GM12878 (cell line): ENCODE data around the gene MAD2L2. TPM values are rescaled to one million over a fixed set of nuclear protein-coding genes. Genes with fewer than 3 reads are reported as not detected.

Experiments
- ATAC-seq: fragments of 200-7000 bp; cut with Tn5 transposase; 3 replicates; pipeline ENCODE4 v1.9.1; 2020; ENCODE audit warnings: mild to moderate bottlenecking, moderate library complexity
- BruUV-seq: library from RNA; stranded (reverse); fragments of 400-500 nt; replicated peaks from 2 replicates; lab custom pipeline; 2021; lab: Mats Ljungman, UMichigan
- CTCF ChIA-PET: fragments of 300-600 bp; sonication (Branson Sonifier 250); formaldehyde crosslinking; extraction: SDS; loops from one replicate; lab custom pipeline; 2021; ENCODE audit warnings: inconsistent platforms; lab: Yijun Ruan, JAX
- POLR2A ChIA-PET: fragments of 350-600 bp; formaldehyde crosslinking; extraction: SDS; loops from one replicate; lab custom pipeline; 2021; ENCODE audit warnings: inconsistent platforms; lab: Charles Lee
- RAD21 ChIA-PET: fragments of 300-600 bp; sonication (Branson Sonifier 250); formaldehyde crosslinking; loops from one replicate; lab custom pipeline; 2023; ENCODE audit warnings: antibody characterized with exemption; ENCODE audit not compliant: unreplicated experiment; lab: Charles Lee
- SMC1A ChIA-PET: fragments of 300-600 bp; sonication (Branson Sonifier 250); formaldehyde crosslinking; loops from one replicate; lab custom pipeline; 2023; ENCODE audit not compliant: unreplicated experiment, uncharacterized antibody; lab: Charles Lee
- DNase-seq: peaks from one replicate; pipeline ENCODE4 v3.0.0-alpha.2; 2011; ENCODE audit warnings: low read depth, low spot score
- FAIRE-seq: peaks from 3 replicates; lab custom pipeline; 2011; peaks lifted over from hg19 to GRCh38; lab: Jason Lieb, UNC
- H2AFZ ChIP-seq: 2 replicates; pipeline ENCODE4 v1.6.0; 2011; ENCODE audit warnings: low read depth, low read length, control low read depth; ENCODE audit not compliant: control insufficient read depth
- H3K27ac ChIP-seq: 2 replicates; pipeline ENCODE4 v1.5.1; 2011; ENCODE audit warnings: control low read depth; ENCODE audit not compliant: control insufficient read depth, insufficient read depth
- H3K27me3 ChIP-seq, 2 experiments: replicated peaks in 1 of 2; 2 replicates each; pipeline versions ENCODE4 v1.6.0 to v1.6.1; 2011; ENCODE audit warnings: low read length in 1 of 2; ENCODE audit not compliant: control insufficient read depth in 2 of 2, insufficient read depth in 2 of 2
- H3K36me3 ChIP-seq, 2 experiments: 2 replicates each; pipeline ENCODE4 v1.5.1; 2011; ENCODE audit warnings: low read length in 1 of 2; ENCODE audit not compliant: control insufficient read depth in 2 of 2, insufficient read depth in 2 of 2
- H3K4me1 ChIP-seq: 2 replicates; pipeline ENCODE4 v1.6.1; 2011; ENCODE audit warnings: mild to moderate bottlenecking, low read length, moderate library complexity, mixed read lengths; ENCODE audit not compliant: control insufficient read depth, insufficient read depth
- H3K4me2 ChIP-seq: 2 replicates; pipeline ENCODE4 v1.6.0; 2011; ENCODE audit warnings: control low read depth; ENCODE audit not compliant: control insufficient read depth, insufficient read depth
- H3K4me3 ChIP-seq: fragments of 200-600 bp; sonication (generic); 2 replicates; pipeline ENCODE4 v1.5.1; 2016
- H3K79me2 ChIP-seq: 2 replicates; pipeline ENCODE4 v1.6.0; 2011; ENCODE audit warnings: low read length; ENCODE audit not compliant: control insufficient read depth, insufficient read depth
- H3K9ac ChIP-seq: 2 replicates; pipeline ENCODE4 v1.8.0; 2011; ENCODE audit warnings: low read length, control low read depth, mixed read lengths; ENCODE audit not compliant: control insufficient read depth, insufficient read depth
- H3K9me3 ChIP-seq: replicated peaks from 3 replicates; pipeline ENCODE4 v1.5.1; 2011; ENCODE audit warnings: mild to moderate bottlenecking, low read length; ENCODE audit not compliant: control insufficient read depth, insufficient read depth
- H4K20me1 ChIP-seq: 2 replicates; pipeline ENCODE4 v1.6.0; 2011; ENCODE audit not compliant: control insufficient read depth, insufficient read depth
- NFYA ChIP-seq: IDR thresholded peaks from 2 replicates; pipeline ENCODE4 v1.6.1; 2011; ENCODE audit warnings: low read depth, mild to moderate bottlenecking, low read length, improper control_type of control experiment, borderline replicate concordance
- POLR2A ChIP-seq: IDR thresholded peaks from 2 replicates; pipeline ENCODE4 v1.6.1; 2011; ENCODE audit warnings: low read depth, mild to moderate bottlenecking, low read length
- WGBS: methylation state at CpG from one replicate; pipeline ENCODE4 v1.1.6; 2016; ENCODE audit warnings: low lambda C conversion rate; ENCODE audit not compliant: insufficient replicate concordance, insufficient coverage; ENCODE audit errors: missing lambda C conversion rate; 5-methylcytosine and 5-hydroxymethylcytosine counted together
- in situ Hi-C: fragments of 300-500 bp; cut with MboI; formaldehyde crosslinking; loops from 9 replicates; pipeline ENCODE4 v1.14.3; 2018; ENCODE audit warnings: mixed read lengths
- intact Hi-C: fragments of 100-400 bp; cut with micrococcal nuclease; formaldehyde crosslinking; loops from one replicate; pipeline ENCODE4 v1.14.2; 2022; ENCODE audit not compliant: unreplicated experiment
- polyA plus RNA-seq, 11 experiments: library from polyadenylated mRNA; depleted of rRNA in 4 of 11; unstranded in 6 of 11; stranded (reverse) in 5 of 11; fragments of >200 nt; fragmentation: Nextera tagmentation in 4 of 11; fragmentation: Illumina TruSeq in 1 of 11; extraction: Ambion mirVana in 4 of 11; extraction: Trizol in 1 of 11; gene quantifications; 1 replicate in 1 of 11; 2 replicates in 10 of 11; pipeline versions ENCODE4 v1.2.1 to v1.2.3, GENCODE V29; 2011 to 2016; ENCODE audit warnings: inconsistent platforms in 2 of 11, missing spikeins in 2 of 11, low read depth in 1 of 11
- total RNA-seq, 4 experiments: library from RNA; depleted of rRNA in 3 of 4; stranded (reverse); fragments of >200 nt in 3 of 4; fragmentation: Illumina TruSeq in 1 of 4; extraction: Trizol in 1 of 4; gene quantifications; 2 replicates each; pipeline versions ENCODE4 v1.2.1 to v1.2.3, GENCODE V29; 2013 to 2021
- TF ChIP-seq, protein P1 (sequence below), 3 experiments: IDR thresholded peaks in 2 of 3; conservative IDR thresholded peaks in 1 of 3; 2 replicates each; pipeline ENCODE4 v1.5.1; 2011; ENCODE audit warnings: low read depth in 3 of 3, low read length in 3 of 3, mild to moderate bottlenecking in 3 of 3, control low read depth in 2 of 3, moderate library complexity in 2 of 3, inconsistent platforms in 1 of 3, mixed read lengths in 1 of 3; ENCODE audit not compliant: control insufficient read depth in 2 of 3, insufficient read depth in 1 of 3; ENCODE audit errors: extremely low read depth in 1 of 3

Gene MAD2L2
- total and polyA plus RNA-seq, 10 of the 15 experiments (the other 5 are each of a cell fraction or from before 2014, with no cell fraction given) = 3.5 to 95.0 (median 53.2) TPM

DNA sequence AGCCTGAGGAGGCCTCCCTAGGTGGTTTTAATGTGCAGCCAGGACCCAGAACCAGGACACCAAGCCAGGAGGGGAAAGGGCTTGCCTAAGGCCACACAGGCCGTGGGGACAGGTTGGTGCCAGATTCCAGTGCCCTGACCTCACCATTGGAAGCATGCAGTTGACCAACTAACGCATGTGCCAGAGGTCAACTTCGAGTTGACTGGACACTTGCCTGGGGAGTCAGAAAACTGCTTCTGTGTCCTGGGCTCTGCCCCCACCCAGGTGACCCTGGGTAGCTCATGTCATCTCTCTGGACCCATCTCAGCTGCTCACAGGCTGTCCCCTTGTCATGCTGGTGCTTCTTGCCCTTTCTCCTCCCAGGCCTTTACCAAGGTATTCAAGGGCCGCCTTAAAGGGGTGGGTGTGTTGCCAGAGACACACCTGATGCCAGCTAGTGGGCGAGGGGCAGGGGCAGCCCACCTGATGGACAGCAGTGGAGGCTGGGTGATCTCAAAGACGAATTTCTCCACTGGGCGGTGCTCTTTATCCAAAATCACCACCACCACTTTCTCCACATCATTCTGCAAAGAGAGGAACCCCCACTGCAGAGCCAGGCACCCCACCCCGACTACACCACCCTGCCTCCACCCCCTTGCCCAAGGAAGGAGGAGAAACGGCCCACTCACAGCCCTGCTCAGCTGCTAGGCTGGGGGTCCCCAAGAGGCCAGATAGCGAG, 4.4 kb downstream of the MAD2L2 start:
- RAD21 ChIA-PET = interaction anchor here (0.9 kb wide), 1 partner anchor 43 kb away, joined by 3 read pairs; no protein-coding TSS in a partner anchor
- DNase-seq (no peak), ATAC-seq (no peak), FAIRE-seq (no peak)
- H3K79me2 ChIP-seq = peaks cover 2% of the 10 kb centered on the region
- H3K9me3 ChIP-seq = no peaks in the 10 kb centered on the region
- in situ Hi-C loops (no loop called here), intact Hi-C loops (no loop called here)
- no peak overlapping the region for H2AFZ ChIP-seq
- no peak overlapping the region for H3K4me3 ChIP-seq
- no peaks in the 10 kb centered on the region for H3K27me3 ChIP-seq
- no peak overlapping the region for H3K9ac ChIP-seq
- H3K36me3 ChIP-seq = peaks cover 2 to 12% of the 10 kb centered on the region in 2 experiments; a peak in 3 of 4 replicates
- CTCF ChIA-PET = interaction anchor here (0.8 kb wide), 1 partner anchor 26 kb away, joined by 4 read pairs; no protein-coding TSS in a partner anchor
- H3K4me2 ChIP-seq = no peak overlapping the region
- peak; percentile 26; the same call in 1 of the 2 replicates for TF ChIP-seq POLR2A
- TF ChIP-seq NFYA = no peak
- TF ChIP-seq, protein P1, sequence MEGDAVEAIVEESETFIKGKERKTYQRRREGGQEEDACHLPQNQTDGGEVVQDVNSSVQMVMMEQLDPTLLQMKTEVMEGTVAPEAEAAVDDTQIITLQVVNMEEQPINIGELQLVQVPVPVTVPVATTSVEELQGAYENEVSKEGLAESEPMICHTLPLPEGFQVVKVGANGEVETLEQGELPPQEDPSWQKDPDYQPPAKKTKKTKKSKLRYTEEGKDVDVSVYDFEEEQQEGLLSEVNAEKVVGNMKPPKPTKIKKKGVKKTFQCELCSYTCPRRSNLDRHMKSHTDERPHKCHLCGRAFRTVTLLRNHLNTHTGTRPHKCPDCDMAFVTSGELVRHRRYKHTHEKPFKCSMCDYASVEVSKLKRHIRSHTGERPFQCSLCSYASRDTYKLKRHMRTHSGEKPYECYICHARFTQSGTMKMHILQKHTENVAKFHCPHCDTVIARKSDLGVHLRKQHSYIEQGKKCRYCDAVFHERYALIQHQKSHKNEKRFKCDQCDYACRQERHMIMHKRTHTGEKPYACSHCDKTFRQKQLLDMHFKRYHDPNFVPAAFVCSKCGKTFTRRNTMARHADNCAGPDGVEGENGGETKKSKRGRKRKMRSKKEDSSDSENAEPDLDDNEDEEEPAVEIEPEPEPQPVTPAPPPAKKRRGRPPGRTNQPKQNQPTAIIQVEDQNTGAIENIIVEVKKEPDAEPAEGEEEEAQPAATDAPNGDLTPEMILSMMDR (IDR thresholded peaks at IDR 0.05 in 2 of 3, conservative IDR thresholded peaks at IDR 0.05 in 1 of 3; ENCODE audit: control insufficient read depth in 2 of 3, extremely low read depth in 1 of 3, insufficient read depth in 1 of 3, low read depth in 3 of 3, low read length in 3 of 3) = 0 out of 6 replicates have a peak, but pooled peaks of 1 of the 3 experiments have one; percentile 5
- no peak overlapping the region for H3K27ac ChIP-seq
- no TSS peak for BruUV-seq
- H4K20me1 ChIP-seq = no peaks in the 10 kb centered on the region
- POLR2A ChIA-PET = interaction anchor here (0.5 to 1.0 kb wide), 2 partner anchors 19 to 232 kb away, joined by 3 read pairs; no protein-coding TSS in a partner anchor
- H3K4me1 ChIP-seq = no peaks in the 10 kb centered on the region
- WGBS = 67% methylated on average over 9 of the region's 10 CpGs
- SMC1A ChIA-PET = interaction anchor here (1.2 kb wide), 1 partner anchor 33 kb away, joined by 3 read pairs; no protein-coding TSS in a partner anchor
